22Rv1 (cell line): ENCODE data around the gene ACR.

Experiments
- ZFX ChIP-seq: fragments of 450-650 bp; IDR thresholded peaks from 2 replicates; pipeline ENCODE4 v1.6.1; 2017; ENCODE audit warnings: antibody characterized with exemption, borderline replicate concordance
- TF ChIP-seq, protein P1 (sequence below): fragments of 450-650 bp; IDR thresholded peaks from 2 replicates; pipeline ENCODE4 v1.5.1; 2017; ENCODE audit warnings: mild to moderate bottlenecking

DNA sequence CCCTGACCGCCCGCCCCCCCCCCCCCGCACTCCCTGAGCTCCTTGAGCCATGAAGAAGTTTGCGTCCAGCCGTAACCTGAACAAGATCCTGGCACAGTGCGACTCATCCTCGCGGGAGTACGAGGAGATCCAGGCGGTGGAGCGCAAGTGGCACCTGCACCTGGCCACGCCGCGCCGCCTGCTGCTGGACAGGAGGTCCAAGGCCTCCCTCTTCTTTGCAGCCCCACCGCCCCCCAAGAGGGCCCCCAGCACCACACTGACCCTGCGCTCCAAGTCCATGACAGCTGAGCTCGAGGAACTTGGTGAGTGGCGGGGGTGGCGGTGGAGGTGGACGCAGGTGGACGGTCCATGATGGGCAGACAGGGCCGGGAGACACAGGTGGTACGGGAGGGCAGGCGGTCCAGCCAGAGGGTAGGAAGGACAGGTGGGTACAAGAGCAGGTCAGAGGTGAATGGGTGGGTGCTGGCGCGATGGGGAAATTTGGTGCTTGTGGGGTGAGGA is 32.1 kb upstream of the ACR start:
- TF ChIP-seq, protein P1, sequence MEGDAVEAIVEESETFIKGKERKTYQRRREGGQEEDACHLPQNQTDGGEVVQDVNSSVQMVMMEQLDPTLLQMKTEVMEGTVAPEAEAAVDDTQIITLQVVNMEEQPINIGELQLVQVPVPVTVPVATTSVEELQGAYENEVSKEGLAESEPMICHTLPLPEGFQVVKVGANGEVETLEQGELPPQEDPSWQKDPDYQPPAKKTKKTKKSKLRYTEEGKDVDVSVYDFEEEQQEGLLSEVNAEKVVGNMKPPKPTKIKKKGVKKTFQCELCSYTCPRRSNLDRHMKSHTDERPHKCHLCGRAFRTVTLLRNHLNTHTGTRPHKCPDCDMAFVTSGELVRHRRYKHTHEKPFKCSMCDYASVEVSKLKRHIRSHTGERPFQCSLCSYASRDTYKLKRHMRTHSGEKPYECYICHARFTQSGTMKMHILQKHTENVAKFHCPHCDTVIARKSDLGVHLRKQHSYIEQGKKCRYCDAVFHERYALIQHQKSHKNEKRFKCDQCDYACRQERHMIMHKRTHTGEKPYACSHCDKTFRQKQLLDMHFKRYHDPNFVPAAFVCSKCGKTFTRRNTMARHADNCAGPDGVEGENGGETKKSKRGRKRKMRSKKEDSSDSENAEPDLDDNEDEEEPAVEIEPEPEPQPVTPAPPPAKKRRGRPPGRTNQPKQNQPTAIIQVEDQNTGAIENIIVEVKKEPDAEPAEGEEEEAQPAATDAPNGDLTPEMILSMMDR = no peak
- TF ChIP-seq ZFX = no peak
